CD4-positive, alpha-beta T cell treated with Interleukin-15 for 4 hours (primary cell): ENCODE data around the gene MAMDC4.

ENCODE experiments used
- DNase-seq: peaks from one replicate; pipeline ENCODE4 v3.0.0-alpha.2; 2020; ENCODE audit warnings: low spot score

The MAMDC4 gene

GRCh38 chr9:136849960-136850865 is 1.9 kb upstream of the MAMDC4 start:
- no peak for DNase-seq

GRCh38 chr9:136850866-136851775 is 1.0 kb upstream of the MAMDC4 start:
- DNase-seq = no peak

- DNase-seq = no peak
Observed at GRCh38 chr9:136852664-136853595, 784 bp downstream of the MAMDC4 start.

GRCh38 chr9:136853596-136854112 is 1.5 kb downstream of the MAMDC4 start:
- DNase-seq = no peak

- no peak for DNase-seq
Observed at GRCh38 chr9:136854113-136854841, 2.1 kb downstream of the MAMDC4 start.

GRCh38 chr9:136854842-136855460 is 2.8 kb downstream of the MAMDC4 start:
- DNase-seq = no peak

- DNase-seq = no peak
Observed at GRCh38 chr9:136855461-136856078, 3.4 kb downstream of the MAMDC4 start.

GRCh38 chr9:136856079-136856476 is 3.9 kb downstream of the MAMDC4 start:
- DNase-seq = no peak

- no peak for DNase-seq
Observed at GRCh38 chr9:136856541-136857141, 4.5 kb downstream of the MAMDC4 start.

- DNase-seq = no peak
Observed at GRCh38 chr9:136857166-136857565, 5.0 kb downstream of the MAMDC4 start.

GRCh38 chr9:136857581-136858412 is 5.7 kb downstream of the MAMDC4 start:
- no peak for DNase-seq

GRCh38 chr9:136858452-136858843 is 6.3 kb downstream of the MAMDC4 start:
- no peak for DNase-seq

GRCh38 chr9:136858844-136859757 is 7.0 kb downstream of the MAMDC4 start:
- no peak for DNase-seq

- no peak for DNase-seq
Observed at GRCh38 chr9:136860529-136860928, 8.4 kb downstream of the MAMDC4 start.

GRCh38 chr9:136860933-136861873 is 9.1 kb downstream of the MAMDC4 start:
- DNase-seq = no peak

GRCh38 chr9:136861874-136862457 is 9.8 kb downstream of the MAMDC4 start:
- no peak for DNase-seq
